Measurements from ENCODE around the gene FAM180A.

FAM180A gene

GRCh38 chr7:135771961-135772638, 23.5 kb upstream of the FAM180A start:
- no peak for DNase-seq (ENCODE audit: low read depth, low spot score)
- H3K36me3 ChIP-seq (ENCODE audit: insufficient read depth, insufficient read length, low read length) = no peaks in the 10 kb centered on the region
- H3K9ac ChIP-seq (ENCODE audit: insufficient read length, low read depth) = no peak overlapping the region
- H3K4me3 ChIP-seq (ENCODE audit: insufficient read length, low read depth) = no peak overlapping the region
- no peaks in the 10 kb centered on the region for H3K27me3 ChIP-seq (ENCODE audit: insufficient read depth, insufficient read length)
- TF ChIP-seq SUZ12 (IDR thresholded peaks at IDR 0.05; ENCODE audit: extremely low read depth, insufficient read depth, insufficient read length) = no peak
- TF ChIP-seq YY1 (IDR thresholded peaks at IDR 0.05; ENCODE audit: insufficient read depth, insufficient read length) = no peak
- TF ChIP-seq ZNF274 (IDR thresholded peaks at IDR 0.05; ENCODE audit: low read depth, low read length) = no peak
- no peaks in the 10 kb centered on the region for H3K9me3 ChIP-seq (ENCODE audit: insufficient read depth, low read length)
- H3K4me1 ChIP-seq (ENCODE audit: insufficient read depth, insufficient read length) = peaks cover 2% of the 10 kb centered on the region

GRCh38 chr7:135771051-135771450, 22.4 kb upstream of the FAM180A start:
- Histone ChIP-seq H3K36me3 (ENCODE audit: insufficient read depth, insufficient read length, low read length) (no peaks in the 10 kb centered on the region), H3K9me3 (ENCODE audit: insufficient read depth, low read length) (no peaks in the 10 kb centered on the region), H3K9ac (ENCODE audit: insufficient read length, low read depth) (no peak overlapping the region), H3K4me1 (ENCODE audit: insufficient read depth, insufficient read length) (peaks cover 2% of the 10 kb centered on the region), H3K27me3 (ENCODE audit: insufficient read depth, insufficient read length) (no peaks in the 10 kb centered on the region), H3K4me3 (ENCODE audit: insufficient read length, low read depth) (no peak overlapping the region)
- TF ChIP-seq YY1 (IDR thresholded peaks at IDR 0.05; ENCODE audit: insufficient read depth, insufficient read length) = no peak
- TF ChIP-seq ZNF274 (IDR thresholded peaks at IDR 0.05; ENCODE audit: low read depth, low read length) = no peak
- no peak for TF ChIP-seq SUZ12 (IDR thresholded peaks at IDR 0.05; ENCODE audit: extremely low read depth, insufficient read depth, insufficient read length)
- no peak for DNase-seq (ENCODE audit: low read depth, low spot score)

- TF ChIP-seq ZNF274 (IDR thresholded peaks at IDR 0.05; ENCODE audit: low read depth, low read length) = no peak
- TF ChIP-seq SUZ12 (IDR thresholded peaks at IDR 0.05; ENCODE audit: extremely low read depth, insufficient read depth, insufficient read length) = no peak
- TF ChIP-seq YY1 (IDR thresholded peaks at IDR 0.05; ENCODE audit: insufficient read depth, insufficient read length) = no peak
- no peak for DNase-seq (ENCODE audit: low read depth, low spot score)
These were observed 21.6 kb upstream of the FAM180A start for GRCh38 chr7:135770139-135770710.

GRCh38 chr7:135769005-135769802, 20.6 kb upstream of the FAM180A start:
- DNase-seq (ENCODE audit: low read depth, low spot score) = no peak
- peaks cover under 1% of the 10 kb centered on the region for H3K4me1 ChIP-seq (ENCODE audit: insufficient read depth, insufficient read length)
- H3K4me3 ChIP-seq (ENCODE audit: insufficient read length, low read depth) = no peak overlapping the region
- no peaks in the 10 kb centered on the region for H3K27me3 ChIP-seq (ENCODE audit: insufficient read depth, insufficient read length)
- no peak overlapping the region for H3K9ac ChIP-seq (ENCODE audit: insufficient read length, low read depth)
- TF ChIP-seq ZNF274 (IDR thresholded peaks at IDR 0.05; ENCODE audit: low read depth, low read length) (no peak), SUZ12 (IDR thresholded peaks at IDR 0.05; ENCODE audit: extremely low read depth, insufficient read depth, insufficient read length) (no peak), YY1 (IDR thresholded peaks at IDR 0.05; ENCODE audit: insufficient read depth, insufficient read length) (no peak)
- H3K36me3 ChIP-seq (ENCODE audit: insufficient read depth, insufficient read length, low read length) = no peaks in the 10 kb centered on the region
- H3K9me3 ChIP-seq (ENCODE audit: insufficient read depth, low read length) = no peaks in the 10 kb centered on the region

More at GRCh38 chr7:135770139-135770710, 21.6 kb upstream of the FAM180A start:
- H3K9me3 ChIP-seq (ENCODE audit: insufficient read depth, low read length) = no peaks in the 10 kb centered on the region
- no peaks in the 10 kb centered on the region for H3K36me3 ChIP-seq (ENCODE audit: insufficient read depth, insufficient read length, low read length)
- H3K4me3 ChIP-seq (ENCODE audit: insufficient read length, low read depth) = no peak overlapping the region
- no peaks in the 10 kb centered on the region for H3K27me3 ChIP-seq (ENCODE audit: insufficient read depth, insufficient read length)
- H3K9ac ChIP-seq (ENCODE audit: insufficient read length, low read depth) = no peak overlapping the region
- peaks cover 2% of the 10 kb centered on the region for H3K4me1 ChIP-seq (ENCODE audit: insufficient read depth, insufficient read length)

- no peaks in the 10 kb centered on the region for H3K4me1 ChIP-seq (ENCODE audit: insufficient read depth, insufficient read length)
- no peaks in the 10 kb centered on the region for H3K27me3 ChIP-seq (ENCODE audit: insufficient read depth, insufficient read length)
- H3K4me3 ChIP-seq (ENCODE audit: insufficient read length, low read depth) = no peak overlapping the region
- no peak for TF ChIP-seq SUZ12 (IDR thresholded peaks at IDR 0.05; ENCODE audit: extremely low read depth, insufficient read depth, insufficient read length)
- TF ChIP-seq ZNF274 (IDR thresholded peaks at IDR 0.05; ENCODE audit: low read depth, low read length) = no peak
- H3K36me3 ChIP-seq (ENCODE audit: insufficient read depth, insufficient read length, low read length) = no peaks in the 10 kb centered on the region
- no peak overlapping the region for H3K9ac ChIP-seq (ENCODE audit: insufficient read length, low read depth)
- DNase-seq (ENCODE audit: low read depth, low spot score) = no peak
- H3K9me3 ChIP-seq (ENCODE audit: insufficient read depth, low read length) = no peaks in the 10 kb centered on the region
These were observed 19.9 kb upstream of the FAM180A start for GRCh38 chr7:135768467-135768866.

- H3K9ac ChIP-seq (ENCODE audit: insufficient read length, low read depth) = no peak overlapping the region
- no peak overlapping the region for H3K4me3 ChIP-seq (ENCODE audit: insufficient read length, low read depth)
- H3K27me3 ChIP-seq (ENCODE audit: insufficient read depth, insufficient read length) = no peaks in the 10 kb centered on the region
- TF ChIP-seq SUZ12 (IDR thresholded peaks at IDR 0.05; ENCODE audit: extremely low read depth, insufficient read depth, insufficient read length) (no peak), ZNF274 (IDR thresholded peaks at IDR 0.05; ENCODE audit: low read depth, low read length) (no peak), YY1 (IDR thresholded peaks at IDR 0.05; ENCODE audit: insufficient read depth, insufficient read length) (no peak)
- no peaks in the 10 kb centered on the region for H3K9me3 ChIP-seq (ENCODE audit: insufficient read depth, low read length)
- H3K4me1 ChIP-seq (ENCODE audit: insufficient read depth, insufficient read length) = no peaks in the 10 kb centered on the region
- no peaks in the 10 kb centered on the region for H3K36me3 ChIP-seq (ENCODE audit: insufficient read depth, insufficient read length, low read length)
- DNase-seq (ENCODE audit: low read depth, low spot score) = no peak
These were observed 19.5 kb upstream of the FAM180A start for GRCh38 chr7:135768064-135768463.

GRCh38 chr7:135763261-135763660, 14.6 kb upstream of the FAM180A start:
- no peak overlapping the region for H3K9ac ChIP-seq (ENCODE audit: insufficient read length, low read depth)
- H3K4me1 ChIP-seq (ENCODE audit: insufficient read depth, insufficient read length) = no peaks in the 10 kb centered on the region
- no peaks in the 10 kb centered on the region for H3K27me3 ChIP-seq (ENCODE audit: insufficient read depth, insufficient read length)
- H3K4me3 ChIP-seq (ENCODE audit: insufficient read length, low read depth) = no peak overlapping the region
- TF ChIP-seq YY1 (IDR thresholded peaks at IDR 0.05; ENCODE audit: insufficient read depth, insufficient read length) = no peak
- TF ChIP-seq ZNF274 (IDR thresholded peaks at IDR 0.05; ENCODE audit: low read depth, low read length) = no peak
- TF ChIP-seq SUZ12 (IDR thresholded peaks at IDR 0.05; ENCODE audit: extremely low read depth, insufficient read depth, insufficient read length) = no peak
- H3K36me3 ChIP-seq (ENCODE audit: insufficient read depth, insufficient read length, low read length) = no peaks in the 10 kb centered on the region
- no peaks in the 10 kb centered on the region for H3K9me3 ChIP-seq (ENCODE audit: insufficient read depth, low read length)
- DNase-seq (ENCODE audit: low read depth, low spot score) = no peak
